ENCODE results near the gene POLN.
"Not testable (repeated sequence)": the region's sequence is repeated elsewhere in the genome, so short reads cannot be mapped to it uniquely, and the experiment has no call there.

Gene POLN

DNA sequence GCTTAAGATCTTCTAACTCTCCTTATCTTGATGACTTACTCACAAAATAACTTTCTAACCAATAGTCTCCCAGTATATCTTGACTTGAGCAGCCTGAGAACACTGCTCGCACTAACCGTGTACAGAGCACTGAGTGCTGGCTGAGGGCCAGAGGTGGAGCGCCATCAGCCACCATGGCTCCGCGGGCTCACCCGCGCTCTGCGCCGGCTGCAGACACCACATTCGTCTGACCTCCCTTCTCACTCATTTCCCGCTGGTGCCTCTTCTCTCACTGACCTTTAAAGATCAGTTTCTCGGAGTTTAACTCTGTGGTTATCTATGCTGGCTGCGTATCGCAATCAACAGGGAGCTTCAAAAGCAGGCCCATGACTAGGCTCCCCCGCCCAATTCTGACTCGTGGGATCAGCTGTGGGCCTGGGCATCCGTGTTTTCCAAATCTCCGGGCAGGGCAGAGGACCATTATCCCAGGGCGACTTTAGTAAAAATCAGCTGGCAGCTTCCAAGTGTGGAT is 78.6 kb downstream of the POLN start:
- no peak for DNase-seq (ENCODE audit: low spot score)

DNA sequence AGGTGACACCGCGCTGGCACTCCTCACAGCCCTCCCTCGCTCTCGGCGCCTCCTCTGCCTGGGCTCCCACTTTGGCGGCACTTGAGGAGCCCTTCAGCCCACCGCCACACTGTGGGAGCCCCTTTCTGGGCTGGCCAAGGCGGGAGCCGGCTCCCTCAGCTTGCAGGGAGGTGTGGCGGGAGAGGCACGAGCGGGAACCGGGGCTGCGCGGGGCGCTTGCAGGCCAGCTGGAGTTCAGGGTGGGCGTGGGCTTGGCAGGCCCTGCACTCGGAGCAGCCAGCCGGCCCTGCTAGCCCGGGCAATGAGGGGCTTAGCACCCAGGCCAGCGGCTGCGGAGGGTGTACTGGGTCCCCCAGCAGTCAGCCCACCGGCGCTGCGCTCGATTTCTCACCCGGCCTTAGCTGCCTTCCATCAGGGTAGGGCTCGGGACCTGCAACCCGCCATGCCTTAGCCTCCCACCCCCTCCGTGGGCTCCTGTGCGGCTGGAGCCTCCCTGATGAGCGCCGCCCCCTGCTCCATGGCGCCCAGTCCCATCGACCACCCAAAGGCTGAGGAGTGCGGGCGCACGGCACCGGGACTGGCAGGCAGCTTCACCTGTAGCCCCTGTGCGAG is 80.7 kb downstream of the POLN start:
- DNase-seq (ENCODE audit: low spot score), result not testable (repeated sequence)

DNA sequence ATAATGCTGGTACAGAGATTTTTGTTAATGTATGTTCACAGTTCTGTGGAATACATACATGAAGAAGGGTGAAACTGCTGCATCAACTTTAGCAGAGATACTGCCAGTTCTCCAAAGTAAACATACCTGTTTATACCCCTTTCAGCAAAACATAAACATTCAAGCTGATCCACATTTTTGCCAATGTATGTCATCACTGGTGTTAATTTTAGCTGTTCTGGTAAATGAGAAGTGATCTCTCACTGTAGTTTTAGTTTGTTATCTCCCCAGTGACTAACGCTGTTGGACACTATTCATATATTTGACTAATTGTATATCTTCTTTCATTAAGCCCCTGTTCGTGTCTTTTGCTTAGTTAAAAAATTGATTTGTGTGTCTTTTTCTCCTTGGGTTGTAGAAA is 82.0 kb downstream of the POLN start:
- no peak for DNase-seq (ENCODE audit: low spot score)

DNA sequence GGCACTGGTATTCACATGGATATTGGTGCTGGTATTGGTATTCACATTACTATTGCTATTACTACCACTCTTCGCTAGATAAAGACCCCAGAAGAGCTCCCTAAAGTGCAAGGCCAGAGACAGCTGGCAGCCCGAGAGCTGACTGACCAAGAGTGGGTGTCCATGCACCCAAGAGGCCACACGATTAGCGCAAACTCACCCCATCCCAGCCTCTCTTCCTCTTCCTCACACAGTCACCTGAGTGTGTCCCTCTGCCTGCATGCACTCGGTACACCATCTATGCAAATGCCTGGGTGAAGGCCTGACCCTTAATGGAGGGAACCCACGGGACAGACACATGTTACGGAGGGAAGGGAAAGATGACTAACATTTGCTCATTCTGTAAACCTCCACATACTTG is 86.7 kb downstream of the POLN start:
- DNase-seq (ENCODE audit: low spot score), result no peak

DNA sequence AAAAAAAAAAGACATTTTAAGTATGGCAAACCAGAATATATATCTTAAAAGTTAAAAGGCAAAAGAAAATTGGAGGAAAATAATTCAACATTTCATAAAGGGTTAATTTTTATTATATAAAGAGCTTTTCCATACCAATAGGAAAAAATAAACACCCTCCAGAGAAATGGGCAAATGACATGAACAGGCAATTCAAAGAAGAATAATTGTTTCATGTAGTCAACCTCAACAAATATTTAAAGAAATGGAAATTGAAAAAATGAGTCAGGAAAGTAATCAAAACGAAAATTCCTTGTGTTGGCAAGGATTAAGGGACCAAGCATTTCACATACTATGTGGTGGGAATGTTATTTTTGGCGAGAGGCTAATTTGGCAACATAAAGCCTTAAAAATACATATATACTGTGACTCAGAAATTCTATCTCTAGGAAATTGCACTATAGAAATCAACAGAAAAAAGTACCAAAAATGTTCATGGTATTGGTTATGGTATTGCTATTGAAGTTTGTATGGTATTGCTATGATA is 87.6 kb downstream of the POLN start:
- no peak for DNase-seq (ENCODE audit: low spot score)

DNA sequence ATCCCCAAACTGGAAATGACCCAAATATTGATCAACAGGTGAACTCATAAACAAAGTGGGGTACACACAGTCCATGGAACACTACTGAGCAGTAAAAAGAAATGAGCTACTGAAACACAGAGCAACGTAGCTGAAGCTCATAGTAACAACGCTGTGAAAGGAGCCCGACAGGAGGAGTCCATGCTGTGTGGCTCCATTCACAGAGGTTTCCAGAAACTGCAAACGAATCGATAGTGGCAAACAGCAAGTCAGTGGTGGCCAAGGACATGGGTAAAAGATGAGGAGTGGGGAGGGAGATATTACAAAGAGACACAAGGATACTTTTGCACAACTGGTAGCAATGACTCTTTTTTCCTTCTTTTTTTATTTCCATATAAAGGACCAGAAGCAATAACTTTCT is 90.4 kb downstream of the POLN start:
- DNase-seq (ENCODE audit: low spot score), result no peak

DNA sequence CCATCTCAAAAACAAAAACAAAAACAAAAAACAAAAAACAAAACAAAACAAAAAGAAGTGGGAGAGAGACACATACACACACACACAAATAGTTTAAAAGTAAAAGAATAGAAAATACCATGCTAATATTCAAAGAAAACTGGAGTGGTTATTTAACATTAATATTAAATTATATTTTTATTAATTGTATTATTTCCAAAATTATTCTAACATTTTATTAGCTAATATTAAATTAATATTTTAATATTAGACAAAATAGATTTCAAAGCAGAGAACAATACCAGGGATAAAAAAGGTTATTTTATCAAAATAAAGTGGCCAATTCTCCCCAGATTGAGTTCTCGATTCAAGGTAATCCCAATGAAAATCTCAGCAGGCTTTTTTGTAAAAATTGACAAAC is 91.8 kb downstream of the POLN start:
- DNase-seq (ENCODE audit: low spot score), result no peak

DNA sequence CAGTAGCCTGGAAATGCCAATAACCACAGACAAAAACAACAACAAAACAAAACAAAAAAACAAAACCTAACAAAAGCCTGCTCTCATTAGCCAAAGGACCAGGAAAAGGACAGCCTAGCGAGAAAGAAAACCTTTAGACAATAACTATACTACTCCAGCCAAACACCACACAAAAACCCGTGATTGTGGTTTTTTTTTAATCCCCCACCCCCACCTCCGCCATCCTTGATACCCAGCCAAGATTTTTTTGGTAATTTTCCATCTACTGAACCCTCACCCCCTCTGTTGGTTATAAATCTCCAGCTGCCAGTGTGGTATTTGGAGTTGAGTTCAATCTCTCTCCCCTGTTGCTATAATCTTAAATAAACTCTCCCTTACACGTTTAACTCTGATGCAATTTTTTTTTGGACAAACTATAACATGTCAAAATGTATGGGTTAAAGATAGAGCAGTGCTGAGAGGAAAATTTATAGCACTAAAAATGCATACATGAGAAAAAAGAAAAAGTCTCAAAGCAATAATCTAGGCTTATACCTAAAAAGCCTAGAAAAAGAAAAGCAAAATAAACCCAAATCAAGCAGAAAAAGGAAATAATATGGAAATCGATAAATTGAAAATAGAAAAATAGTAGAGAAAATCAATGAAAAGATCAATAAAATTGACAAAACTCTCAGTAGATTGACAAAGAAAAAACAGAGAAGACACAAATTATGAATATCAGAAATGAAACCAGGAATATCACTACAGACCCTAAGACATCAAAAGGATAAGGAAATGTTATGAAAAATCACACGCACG is 99.1 kb downstream of the POLN start:
- no peak for DNase-seq (ENCODE audit: low spot score)

DNA sequence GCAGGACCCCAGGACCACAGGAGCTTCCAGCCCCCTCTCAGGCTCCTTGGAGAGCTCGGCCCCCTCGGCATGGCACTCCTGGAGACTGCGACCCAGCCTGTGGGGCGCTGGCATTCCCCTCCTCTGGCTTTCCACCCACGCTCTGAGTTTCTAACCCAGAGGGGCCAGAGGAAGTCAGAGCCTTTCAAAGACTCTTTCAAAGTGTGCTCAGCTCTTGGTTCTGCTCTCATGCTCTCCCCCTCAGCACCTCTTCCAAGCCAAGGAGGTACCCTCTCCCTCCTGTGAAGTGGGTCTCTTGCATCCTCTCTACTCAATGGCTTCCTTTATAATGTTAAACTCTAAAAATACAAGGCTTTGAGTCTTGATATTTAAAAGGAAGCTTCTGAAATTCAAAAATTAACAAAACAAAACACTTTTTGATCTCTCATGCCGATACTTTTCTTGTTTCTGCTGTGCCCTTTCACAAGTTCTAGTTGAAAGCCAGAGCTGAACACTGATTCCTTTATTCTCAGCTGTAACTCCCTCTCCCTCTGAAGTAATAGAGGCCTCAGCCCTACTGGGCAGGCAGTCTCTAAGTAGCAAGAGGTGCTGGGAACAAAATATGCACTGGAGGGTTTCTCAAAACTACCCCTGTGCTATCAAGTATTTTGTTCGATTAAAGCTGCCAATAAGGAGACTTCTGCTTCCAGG is 100.0 kb downstream of the POLN start:
- no peak for DNase-seq (ENCODE audit: low spot score)

DNA sequence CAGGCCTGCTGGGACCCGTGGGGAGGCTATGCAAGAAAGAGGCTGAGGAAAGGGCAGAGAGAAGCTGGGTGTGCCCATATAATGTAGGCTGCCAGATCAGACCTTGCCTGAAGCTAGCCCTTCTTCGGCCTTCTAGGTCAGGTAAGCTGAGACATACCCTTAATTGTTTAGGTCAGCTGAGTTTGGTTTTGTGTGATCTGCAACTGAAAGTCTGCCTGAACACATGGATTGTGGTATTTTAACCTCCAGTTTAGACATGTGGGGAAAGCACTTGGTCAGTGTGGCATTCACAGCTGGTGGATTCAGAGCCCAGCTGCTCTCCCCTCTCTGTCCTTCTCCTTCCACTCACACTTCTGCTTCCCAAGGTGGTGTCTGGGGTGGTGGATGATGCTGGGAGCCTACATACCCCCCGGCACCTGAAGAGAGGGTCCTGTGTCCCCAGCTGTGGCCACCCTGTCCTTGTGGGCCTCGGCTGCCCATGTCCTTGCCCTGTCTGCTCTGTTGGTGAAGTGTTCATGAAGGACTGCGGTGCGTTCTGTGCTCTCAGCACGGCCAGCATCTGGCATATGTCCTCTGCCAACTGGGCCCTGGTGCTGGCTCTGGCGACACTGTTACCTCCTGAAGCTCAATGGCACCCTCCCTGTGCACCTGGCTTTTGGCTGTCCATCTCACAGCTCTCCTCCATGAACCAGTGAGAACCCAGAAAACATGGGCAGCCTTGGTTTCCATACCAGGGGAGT is 100.7 kb downstream of the POLN start:
- DNase-seq (ENCODE audit: low spot score), result no peak

DNA sequence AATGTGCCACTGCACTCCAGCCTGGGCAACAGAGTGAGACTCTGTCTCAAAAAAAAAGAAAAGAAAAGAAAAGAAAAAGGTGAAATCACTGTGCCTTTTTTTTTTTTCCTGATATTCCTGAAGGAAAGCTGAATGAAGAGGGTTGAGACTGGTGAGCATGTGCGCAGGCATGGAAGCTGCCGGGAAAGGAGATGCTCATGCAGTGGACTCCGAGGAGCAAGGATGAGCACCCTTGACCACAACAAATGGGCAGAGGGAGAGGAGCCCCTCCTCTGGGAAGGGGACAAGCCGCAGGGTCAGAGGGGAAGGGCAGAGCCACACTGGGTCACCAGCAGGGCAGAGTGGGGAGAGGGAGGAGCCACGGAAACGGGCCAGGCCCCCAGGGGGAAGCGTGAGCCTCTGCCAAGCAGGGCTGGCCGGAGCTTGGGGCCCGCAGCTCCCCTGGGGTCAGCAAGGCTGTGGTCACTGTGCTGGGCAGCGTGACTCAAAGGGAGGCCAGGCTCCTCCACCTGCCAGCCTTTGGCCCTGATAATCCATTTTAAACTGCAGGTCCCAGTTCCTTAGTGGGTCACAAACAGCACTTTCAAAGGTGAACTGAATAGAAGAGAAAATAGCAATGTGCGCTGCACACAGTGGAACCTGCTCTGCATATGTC is 102.9 kb downstream of the POLN start:
- DNase-seq (ENCODE audit: low spot score), result no peak

DNA sequence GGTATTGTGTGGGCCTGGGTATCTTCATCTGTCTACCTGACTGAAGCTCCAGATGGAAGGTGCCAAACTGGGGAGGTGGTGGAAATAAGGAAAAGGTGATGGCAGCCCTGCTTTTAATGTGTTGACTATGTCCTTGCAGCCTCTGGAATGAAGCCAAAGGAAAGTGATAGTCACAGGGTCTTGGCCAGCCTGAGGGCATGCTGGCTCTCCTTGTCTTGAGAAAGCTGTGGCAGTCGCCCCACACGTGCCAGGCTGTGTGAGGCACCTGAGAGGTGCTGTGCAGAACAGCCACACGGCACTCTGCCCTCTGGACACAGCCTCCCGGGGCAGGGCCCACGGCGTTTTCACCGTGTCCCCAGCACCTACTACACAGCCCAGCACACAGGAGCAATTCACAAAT is 105.2 kb downstream of the POLN start:
- no peak for DNase-seq (ENCODE audit: low spot score)

DNA sequence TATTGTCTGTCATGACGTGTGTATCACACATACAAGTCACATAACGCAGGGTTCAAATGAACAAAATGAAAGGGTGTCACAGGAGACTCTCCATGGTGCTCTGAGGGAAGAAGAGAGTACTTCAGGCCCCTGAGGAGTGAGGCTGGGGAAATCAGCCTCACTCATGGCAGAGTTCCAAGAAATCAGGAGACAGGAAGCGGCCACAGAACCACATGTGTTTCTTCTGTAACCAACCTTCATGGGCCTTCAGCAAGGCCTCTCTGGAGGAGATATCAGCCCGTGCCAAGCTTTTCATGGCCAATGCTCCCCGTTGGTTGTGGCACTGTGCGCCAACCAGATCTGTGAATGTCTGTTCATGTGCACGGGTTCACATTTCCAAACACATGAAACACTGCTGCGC is 106.8 kb downstream of the POLN start:
- peak; percentile 39 for DNase-seq (ENCODE audit: low spot score)

DNA sequence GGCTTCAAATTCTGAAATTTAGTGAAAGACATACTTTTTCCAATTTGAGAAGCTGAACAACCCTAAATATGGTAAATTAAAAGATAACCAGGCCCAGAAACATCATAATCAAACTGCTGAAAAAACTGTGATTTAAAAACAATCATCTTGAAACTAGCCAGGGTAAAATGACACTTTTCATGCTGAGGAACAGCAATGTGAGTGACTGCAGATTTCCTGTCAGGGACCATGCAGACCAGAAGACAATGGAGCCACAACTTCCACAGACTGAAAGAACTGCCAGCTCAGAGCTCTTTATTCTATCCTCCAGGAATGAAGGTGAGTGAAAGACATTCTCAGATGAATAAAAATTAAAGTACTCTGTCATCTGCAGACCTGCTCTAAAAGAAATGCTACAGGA is 109.5 kb downstream of the POLN start:
- no peak for DNase-seq (ENCODE audit: low spot score)

DNA sequence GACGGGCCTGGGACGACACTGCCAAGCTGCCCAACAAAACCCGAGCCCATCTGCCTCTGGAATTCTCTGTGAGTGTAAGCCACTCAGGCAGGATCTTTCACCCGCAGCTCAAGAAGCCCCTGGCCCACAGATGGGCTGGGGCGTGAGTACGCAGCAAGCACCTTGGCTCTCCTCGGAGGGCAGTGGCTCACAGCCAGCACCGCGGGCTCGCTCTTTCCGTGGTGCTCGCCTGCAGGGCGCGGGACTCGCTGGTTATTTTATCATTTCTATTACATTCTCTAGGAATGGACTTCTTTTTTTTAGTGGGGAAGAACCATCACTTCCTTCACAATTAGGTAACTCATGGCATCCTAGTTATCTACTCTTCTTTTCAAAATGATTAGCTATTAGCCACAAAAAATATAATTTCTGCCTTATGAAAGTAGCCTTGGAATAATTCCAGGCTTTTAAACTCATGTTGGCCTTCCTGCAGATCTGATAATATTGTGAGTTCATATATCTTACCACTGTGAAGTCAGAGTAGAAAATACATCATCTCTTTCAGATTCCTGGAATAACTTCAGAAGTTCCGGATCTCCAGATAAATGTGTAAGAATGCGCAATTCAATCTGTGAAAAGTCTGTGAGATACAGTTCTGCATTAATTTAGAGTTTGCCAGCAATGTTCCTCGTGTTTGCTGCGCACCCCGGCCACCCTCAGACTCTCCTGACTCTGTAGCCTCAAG is 114.2 kb downstream of the POLN start:
- DNase-seq (ENCODE audit: low spot score), result no peak

DNA sequence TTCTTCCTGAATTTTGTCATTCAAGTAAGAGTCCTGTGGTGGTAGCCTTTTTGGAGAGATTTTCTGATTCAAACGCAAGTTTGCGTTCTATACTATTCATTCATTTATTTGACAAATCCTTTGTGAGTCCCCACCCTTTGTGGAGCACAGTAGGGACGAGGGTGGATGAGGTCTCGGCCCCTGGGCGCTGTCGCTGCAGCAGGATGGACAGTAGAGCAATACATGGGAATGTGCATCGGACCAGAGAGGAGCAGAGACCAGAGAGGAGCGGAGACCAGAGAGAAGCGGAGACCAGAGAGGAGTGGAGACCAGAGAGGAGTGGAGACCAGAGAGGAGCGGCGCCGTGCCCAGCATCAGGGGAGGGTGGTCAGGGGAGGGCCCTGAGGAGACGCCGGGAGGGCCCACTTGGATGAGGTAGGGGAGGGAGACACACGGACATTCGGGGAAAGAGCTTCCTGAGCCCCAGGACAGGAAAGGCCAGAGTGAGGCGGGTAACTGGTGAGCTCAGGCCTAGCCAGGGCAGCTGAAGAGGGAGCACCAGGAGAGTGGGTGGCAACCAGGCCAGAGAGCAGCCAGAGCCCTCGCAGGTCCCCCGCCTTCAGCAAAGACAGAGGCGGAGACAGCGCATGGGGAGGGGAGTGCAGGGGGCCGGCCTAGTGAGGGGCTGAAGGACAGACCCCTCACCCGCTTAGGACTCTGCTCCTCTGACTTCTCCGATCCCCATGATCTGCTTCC is 115.4 kb downstream of the POLN start:
- DNase-seq (ENCODE audit: low spot score), result no peak

DNA sequence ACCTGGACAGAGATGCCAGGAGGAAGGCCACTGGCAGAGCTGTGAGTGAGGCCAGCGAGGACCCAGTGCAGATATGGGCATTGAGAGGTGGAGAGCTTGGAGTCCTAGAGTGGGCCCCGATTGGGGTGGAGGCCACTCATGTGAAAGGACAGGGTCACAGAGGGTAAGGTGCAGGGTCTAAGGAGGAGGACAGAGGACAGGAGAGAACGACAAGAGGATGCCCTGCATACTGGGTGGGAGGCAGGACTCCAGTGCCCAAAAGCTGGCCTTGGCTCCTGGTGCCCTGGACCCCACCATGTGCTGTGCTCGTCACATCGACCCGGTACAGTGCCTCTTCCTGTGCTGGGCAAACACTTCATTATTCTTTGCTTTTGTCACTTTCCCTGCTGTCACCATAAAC is 116.1 kb downstream of the POLN start:
- DNase-seq (ENCODE audit: low spot score), result no peak

DNA sequence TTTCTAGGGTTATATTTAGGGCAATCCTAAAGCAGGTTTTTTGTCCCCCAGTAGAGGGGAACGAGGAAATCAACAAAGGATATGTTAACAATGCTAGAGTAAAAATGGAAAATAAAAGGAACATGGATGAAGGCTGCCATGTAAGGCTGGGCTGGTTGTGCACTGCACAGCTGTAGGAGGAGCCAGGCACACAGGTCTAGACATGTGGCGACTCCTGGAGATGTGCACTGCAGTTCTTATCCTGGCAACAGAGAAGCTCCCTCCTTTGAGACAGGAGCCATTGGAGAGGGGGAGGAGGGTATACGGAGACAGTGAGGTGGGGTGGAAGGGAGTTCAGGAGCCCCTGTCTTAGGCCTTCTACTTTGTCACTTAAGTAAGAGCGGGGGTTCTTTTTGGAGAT is 116.9 kb downstream of the POLN start:
- DNase-seq (ENCODE audit: low spot score), result no peak

DNA sequence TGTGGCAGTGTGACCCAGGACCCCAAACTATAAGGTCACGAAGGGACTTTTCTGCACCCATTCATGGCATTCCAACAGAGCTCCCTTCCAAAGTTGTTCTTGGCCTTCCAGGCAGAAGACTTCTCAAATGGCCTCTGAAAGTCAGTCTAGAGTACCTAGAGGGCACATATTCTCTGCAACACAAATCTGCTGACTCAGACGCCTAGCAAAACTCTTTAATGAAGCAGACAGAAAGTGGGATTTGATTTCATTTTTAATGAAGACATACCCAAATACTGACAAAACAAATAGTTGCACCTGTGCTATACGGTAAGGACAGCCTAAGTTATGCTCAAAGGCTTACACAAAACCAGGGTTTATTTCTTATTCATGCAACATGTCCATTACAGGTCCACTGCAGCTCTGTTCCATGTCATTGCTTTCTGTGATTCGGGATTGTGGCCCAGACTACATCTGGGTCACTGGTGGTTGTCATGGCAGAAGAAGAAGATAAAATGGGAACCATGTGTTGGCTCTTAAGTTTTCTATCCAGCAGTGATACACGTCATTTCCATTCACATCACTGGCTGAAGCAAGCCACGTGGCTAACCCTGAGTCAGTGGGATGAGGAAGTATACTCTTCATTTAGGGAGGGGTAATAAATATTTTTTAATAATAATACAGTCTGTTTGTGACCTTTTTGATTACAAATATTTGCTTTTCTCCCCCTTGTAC is 125.1 kb downstream of the POLN start:
- DNase-seq (ENCODE audit: low spot score), result peak; percentile 45

DNA sequence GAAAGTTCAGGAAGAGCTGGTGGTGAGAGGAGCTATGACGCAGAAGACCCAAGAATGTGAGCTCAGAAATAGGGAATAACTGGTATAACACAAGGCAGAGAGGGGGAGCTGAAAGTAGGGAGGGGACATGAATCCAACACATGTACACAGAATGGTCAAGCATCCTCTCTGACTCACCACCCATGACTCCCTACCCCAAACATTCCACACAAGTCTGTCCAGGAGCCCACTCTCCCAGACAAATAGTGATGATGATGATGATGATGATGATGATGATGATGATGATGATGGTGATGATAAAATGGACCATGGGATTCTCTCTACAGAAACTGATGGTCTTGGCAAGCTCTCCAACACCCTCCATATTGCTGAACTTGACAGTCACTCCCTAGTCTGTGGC is 136.4 kb downstream of the POLN start:
- DNase-seq (ENCODE audit: low spot score), result peak; percentile 66
